GM19324 (cell line): Measurements from ENCODE around the gene TSPAN9.

Source experiments
- ATAC-seq: cut with Tn5 transposase; IDR thresholded peaks from one replicate; pipeline ENCODE4 v1.9.1; 2021; ENCODE audit warnings: mild to moderate bottlenecking, moderate library complexity; ENCODE audit not compliant: unreplicated experiment, low FRiP score

TSPAN9 gene

GRCh38 chr12:3137268-3137781 lies 60.1 kb downstream of the TSPAN9 start:
- ATAC-seq, result no peak

- ATAC-seq, result no peak
Observed at GRCh38 chr12:3137814-3138445, 60.8 kb downstream of the TSPAN9 start.

DNA sequence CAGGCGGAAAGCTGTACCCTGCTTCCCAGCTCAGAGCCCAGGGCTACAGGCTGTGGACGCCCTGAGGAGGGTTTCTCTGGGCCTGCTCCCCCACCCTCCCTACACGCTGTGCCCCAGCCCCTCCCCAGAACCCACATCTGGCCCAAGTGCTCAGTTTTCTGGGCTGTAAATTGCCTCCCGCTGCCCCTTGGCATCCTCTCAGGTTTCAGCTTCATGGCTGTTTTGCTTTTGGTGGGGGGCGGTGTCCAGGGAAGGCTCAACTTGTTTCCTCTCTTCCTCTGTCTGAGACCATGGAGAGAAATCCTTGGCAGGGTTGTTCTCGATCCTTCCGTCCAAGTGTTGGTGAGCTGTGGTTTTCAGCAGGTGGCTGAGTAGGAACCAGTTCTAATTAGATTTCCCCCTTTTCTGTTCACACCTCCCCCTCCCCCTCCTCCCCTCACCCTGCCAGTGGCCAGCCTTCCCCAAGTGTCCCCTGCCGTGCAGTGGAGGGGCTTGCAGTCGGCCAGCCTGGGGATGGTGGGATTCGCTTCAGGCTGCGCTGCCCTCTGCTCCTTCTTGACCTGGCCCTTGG lies 61.8 kb downstream of the TSPAN9 start:
- no peak for ATAC-seq

DNA sequence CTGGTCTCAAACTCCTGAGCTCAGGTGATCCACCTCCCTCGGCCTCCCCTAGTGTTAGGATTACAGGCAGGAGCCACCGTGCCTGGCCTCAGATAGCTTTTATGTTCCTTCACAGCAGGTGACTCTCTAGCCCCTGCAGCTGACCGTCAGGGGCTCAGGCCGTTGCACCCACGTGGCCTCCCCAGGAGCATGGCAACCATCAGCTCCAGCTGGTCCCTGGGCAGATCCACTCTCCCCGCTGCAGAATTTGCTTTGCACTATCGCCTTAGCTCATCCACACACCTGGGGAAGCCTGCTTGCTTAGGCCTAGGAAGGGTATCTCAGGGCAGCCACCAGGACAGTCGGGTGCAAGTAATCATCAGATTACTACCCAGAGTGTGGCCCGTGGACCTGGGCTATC lies 62.6 kb downstream of the TSPAN9 start:
- no peak for ATAC-seq

DNA sequence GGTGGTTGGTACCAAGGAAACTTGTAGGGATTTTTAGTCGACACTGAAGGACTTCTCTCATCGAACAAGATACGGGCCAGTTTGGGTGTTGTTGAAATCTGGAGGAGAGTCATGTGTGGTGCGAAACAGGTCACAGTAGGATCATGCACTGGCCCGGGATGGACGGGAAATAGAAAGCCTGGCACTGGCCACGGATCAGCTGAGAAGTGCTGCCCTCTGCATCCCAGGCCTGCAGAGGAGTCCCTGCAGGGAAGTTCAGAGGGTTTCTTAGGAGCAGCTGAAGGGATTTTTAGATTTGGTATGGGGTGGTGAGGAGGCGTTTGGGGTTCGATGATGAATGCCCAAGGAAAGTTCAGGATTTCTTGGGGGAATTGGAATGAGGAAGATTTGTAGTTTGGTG lies 63.1 kb downstream of the TSPAN9 start:
- no peak for ATAC-seq

DNA sequence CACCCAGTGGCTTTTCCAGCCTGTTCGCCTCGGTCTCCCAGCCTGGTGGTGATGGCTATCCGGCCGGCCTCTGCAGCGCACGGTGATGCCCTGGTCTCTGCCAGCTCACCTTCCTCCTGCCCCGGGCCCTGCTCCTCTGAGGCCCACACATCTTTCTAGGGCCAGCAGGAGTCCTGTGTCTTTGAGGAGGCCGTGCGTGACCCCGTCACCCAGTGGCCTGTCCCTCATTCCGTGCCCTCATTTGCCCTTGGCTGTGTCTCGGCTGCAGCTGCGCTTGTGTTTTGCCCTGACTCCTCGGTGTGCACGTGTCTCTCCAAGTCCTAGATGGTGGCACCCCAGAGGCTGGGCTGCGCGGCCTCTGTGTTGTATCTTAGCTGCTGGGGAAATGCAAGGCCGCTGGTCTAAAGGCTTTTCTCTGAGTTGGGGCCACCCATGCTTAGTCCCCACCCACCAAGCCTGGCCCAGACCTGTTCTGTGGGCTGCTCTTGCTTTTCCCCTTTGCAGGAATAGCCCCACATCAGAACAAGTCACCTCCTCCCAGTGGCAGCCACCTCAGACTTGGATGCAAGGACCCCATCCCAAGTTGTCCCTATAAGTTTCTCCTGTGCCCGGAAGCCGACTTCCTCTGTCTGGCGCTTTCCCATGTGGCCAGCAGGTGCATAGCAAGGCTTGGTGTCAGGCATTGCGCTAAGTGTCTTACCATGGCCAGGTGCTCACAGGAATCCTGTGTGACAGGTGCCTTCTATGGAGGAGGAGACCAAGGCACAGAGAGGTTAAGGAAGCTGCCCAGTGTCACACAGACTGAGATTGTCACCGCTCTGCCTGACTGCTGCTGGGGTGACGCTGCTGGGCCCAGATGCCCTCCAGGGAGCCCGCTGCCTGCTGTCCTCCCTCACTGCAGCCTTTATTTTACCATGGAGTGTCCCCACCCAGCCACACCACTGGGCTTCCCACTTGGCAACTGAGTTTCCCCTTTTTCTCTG lies 64.5 kb downstream of the TSPAN9 start:
- no peak for ATAC-seq

DNA sequence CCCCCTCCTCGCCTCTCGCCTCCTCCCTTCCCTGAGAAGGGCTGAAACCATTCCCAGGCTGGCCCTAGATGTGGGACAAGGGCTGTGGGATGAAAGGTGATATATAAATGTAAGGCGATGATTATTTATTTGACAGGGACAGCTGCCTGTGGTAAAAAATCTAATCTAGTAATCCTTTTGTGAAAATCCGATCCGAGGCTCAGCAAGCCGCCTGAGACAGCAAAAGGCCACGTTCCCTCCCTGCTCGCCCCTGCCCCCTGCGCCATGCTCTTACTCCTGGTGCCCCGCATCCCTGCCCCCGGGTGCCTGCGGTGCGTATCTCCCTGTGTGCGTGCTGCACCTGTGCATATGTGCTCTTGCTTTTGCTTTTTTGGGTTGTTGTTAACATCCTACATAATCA lies 65.2 kb downstream of the TSPAN9 start:
- ATAC-seq, result no peak

GRCh38 chr12:3144495-3144894 lies 67.3 kb downstream of the TSPAN9 start:
- ATAC-seq, result no peak

DNA sequence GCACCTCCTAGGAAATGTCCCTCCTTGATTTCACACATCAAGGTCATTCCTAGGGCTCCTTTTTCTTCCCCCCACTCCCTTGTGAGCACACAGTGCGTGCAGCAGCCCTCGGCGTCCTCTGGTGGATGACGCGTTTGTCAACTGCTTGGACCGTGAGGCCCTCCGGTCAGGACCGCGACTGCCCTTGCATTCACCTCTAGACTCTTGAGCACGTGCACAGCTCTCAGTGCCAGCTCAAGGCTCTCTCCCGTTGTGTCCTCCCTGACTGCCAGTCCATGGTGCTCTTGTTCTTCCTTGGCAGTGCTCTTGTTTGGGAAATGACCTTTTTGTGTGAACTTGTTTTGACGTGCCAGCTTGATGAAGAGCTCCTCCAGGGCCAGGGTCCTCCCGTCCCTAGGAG lies 67.9 kb downstream of the TSPAN9 start:
- no peak for ATAC-seq

GRCh38 chr12:3145546-3146310 lies 68.5 kb downstream of the TSPAN9 start:
- ATAC-seq, result no peak

GRCh38 chr12:3147260-3147659 lies 70.1 kb downstream of the TSPAN9 start:
- no peak for ATAC-seq

GRCh38 chr12:3148366-3149000 lies 71.3 kb downstream of the TSPAN9 start:
- ATAC-seq, result no peak

DNA sequence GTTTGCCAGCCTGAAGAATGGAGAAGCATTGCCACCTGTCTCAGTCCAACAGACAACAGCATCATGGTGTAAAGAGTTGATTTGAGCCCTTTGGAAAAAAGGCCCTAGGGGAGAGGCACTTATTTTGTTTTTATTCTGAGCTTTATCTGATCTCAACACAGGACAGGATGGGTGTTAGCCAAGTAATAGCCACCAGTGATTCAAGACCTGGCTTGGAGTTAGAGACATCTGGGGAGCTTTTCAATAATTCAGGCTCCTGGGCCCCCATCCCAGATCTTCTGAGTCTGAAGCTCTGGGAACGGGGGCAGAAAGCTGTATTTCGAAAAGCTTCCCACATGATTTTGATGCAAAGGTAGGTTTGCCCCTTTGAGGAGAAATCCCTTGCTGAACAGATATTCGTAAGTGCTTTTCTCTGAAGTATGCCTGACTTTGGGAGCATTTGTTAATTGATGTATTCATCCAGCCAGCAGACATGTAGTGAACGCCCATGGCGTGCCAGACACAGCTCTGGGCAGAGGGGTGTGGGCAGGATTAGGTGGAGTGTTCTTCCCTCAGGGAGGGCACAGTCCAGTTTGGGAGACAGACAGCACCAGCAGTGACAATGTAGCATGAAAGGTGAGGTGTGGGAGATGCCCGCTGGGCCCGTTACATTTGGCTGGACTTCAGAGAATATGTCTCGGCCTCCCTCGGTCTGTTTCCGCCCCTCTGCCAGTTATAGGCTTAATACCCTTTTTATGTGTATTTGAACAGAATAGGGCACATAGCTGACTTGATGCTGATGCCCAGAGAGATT lies 72.5 kb downstream of the TSPAN9 start:
- no peak for ATAC-seq

DNA sequence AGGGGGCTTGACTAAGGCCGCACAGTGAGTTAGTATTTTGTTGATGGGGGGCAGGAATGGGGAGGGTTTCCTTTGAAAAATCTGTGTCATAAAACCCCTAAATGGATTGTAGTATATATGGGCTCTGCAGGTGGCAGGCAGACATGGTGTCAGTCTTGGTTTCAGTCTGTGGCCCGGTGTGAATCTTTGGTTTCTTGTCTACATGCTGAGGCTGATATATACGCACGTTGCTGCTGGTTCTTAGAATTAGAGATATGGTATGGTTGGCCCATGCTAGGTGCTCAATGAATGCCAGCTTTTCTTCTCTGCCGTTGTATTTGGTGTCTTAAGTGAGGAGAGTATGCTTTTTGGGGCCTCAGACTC lies 73.1 kb downstream of the TSPAN9 start:
- ATAC-seq, result no peak

- no peak for ATAC-seq
Observed at GRCh38 chr12:3150931-3151835, 74.0 kb downstream of the TSPAN9 start.

DNA sequence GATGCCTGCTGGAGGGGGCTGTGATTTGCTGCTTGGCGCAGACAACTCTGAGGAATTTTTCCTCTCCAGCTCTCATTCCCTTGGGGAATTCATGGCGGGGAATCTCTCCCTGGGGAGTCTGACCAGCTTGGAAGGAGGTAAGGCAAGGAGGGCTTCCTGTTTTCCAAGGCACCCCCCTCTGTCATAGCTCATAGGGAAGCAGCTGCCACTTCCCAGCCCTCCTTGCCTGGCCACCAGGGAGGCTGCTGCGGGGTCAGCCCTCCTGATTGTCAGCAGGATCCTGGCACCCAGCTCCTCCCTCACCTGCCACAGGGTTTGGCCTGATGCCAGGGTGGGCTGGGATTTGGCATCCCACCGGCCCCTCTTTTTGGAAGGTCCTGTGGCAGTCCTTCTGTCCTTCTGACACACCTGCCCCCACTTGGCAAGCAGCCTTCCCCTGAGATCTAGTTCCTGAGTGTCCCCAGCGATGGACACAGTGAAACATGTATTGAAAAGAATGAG lies 74.9 kb downstream of the TSPAN9 start:
- no peak for ATAC-seq

- ATAC-seq, result no peak
Observed at GRCh38 chr12:3152892-3153291, 75.7 kb downstream of the TSPAN9 start.

DNA sequence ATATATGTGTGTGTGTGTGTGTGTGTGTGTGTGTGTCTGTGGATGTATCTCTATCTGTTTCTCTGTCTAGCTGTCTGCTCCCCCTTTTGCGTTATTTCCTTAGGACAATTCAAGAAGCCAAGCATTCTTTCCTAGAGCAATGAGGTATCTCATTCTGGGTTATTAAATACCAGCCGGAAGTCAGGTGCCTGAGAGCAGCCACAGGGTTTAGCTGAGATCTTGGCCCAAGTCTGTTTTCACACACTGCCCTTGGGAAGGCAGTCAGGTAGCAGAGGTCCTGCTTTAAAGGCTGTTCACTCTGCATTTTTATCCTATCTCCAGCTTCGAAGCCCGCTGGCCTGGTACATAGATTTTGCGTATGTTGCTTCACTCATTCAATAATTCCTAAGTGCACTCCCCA lies 76.8 kb downstream of the TSPAN9 start:
- no peak for ATAC-seq
